ENCODE measurements around the gene VWA5B1. TPM values are rescaled to one million over a fixed set of nuclear protein-coding genes. Genes with fewer than 3 reads are reported as not detected.

The VWA5B1 gene
- total RNA-seq, 3 donors from 2014 or later: not detected

- Mint-ChIP-seq H3K9me3 (no peaks in the 10 kb centered on the region), H3K36me3 (ENCODE audit: insufficient read depth) (no peaks in the 10 kb centered on the region), H3K27me3 (ENCODE audit: low read depth) (peaks cover 57% of the 10 kb centered on the region), H3K4me1 (ENCODE audit: low read depth) (no peaks in the 10 kb centered on the region), H3K4me3 (no peak overlapping the region)
- ATAC-seq: no peak
- DNase-seq: no peak
These were observed 110.8 kb downstream of the VWA5B1 start for GRCh38 chr1:20401405-20402010.

GRCh38 chr1:20402585-20403422, 112.1 kb downstream of the VWA5B1 start:
- DNase-seq (no peak), ATAC-seq (no peak)
- H3K27me3 Mint-ChIP-seq (ENCODE audit: low read depth): peaks cover 57% of the 10 kb centered on the region
- H3K36me3 Mint-ChIP-seq (ENCODE audit: insufficient read depth): no peaks in the 10 kb centered on the region
- no peaks in the 10 kb centered on the region for H3K4me1 Mint-ChIP-seq (ENCODE audit: low read depth)
- no peaks in the 10 kb centered on the region for H3K9me3 Mint-ChIP-seq
- H3K4me3 Mint-ChIP-seq: no peak overlapping the region

- Mint-ChIP-seq H3K4me1 (ENCODE audit: low read depth) (no peaks in the 10 kb centered on the region), H3K4me3 (no peak overlapping the region), H3K27me3 (ENCODE audit: low read depth) (peaks cover 56% of the 10 kb centered on the region), H3K36me3 (ENCODE audit: insufficient read depth) (no peaks in the 10 kb centered on the region), H3K9me3 (no peaks in the 10 kb centered on the region)
- no peak for DNase-seq
- ATAC-seq: no peak
These were observed 112.9 kb downstream of the VWA5B1 start for GRCh38 chr1:20403423-20404145.

- no peak for DNase-seq
- Mint-ChIP-seq H3K9me3 (no peaks in the 10 kb centered on the region), H3K27me3 (ENCODE audit: low read depth) (peaks cover 49% of the 10 kb centered on the region), H3K4me3 (no peak overlapping the region), H3K36me3 (ENCODE audit: insufficient read depth) (no peaks in the 10 kb centered on the region), H3K4me1 (ENCODE audit: low read depth) (no peaks in the 10 kb centered on the region)
- ATAC-seq: no peak
These were observed 113.8 kb downstream of the VWA5B1 start for GRCh38 chr1:20404466-20404865.

Other genes with a start within 250 kb of the VWA5B1 start
- not detected for gene PLA2G5, start 220.7 kb upstream of the VWA5B1 start, total RNA-seq
- gene PLA2G2D, start 171.3 kb upstream of the VWA5B1 start, total RNA-seq: not detected
- gene PLA2G2F, start 151.6 kb upstream of the VWA5B1 start, total RNA-seq: not detected
- gene UBXN10, start 104.8 kb upstream of the VWA5B1 start, total RNA-seq: under 1 TPM; 0.18 to 0.50 (median 0.33) TPM
- gene PLA2G2C, start 104.4 kb upstream of the VWA5B1 start, total RNA-seq: not detected
- 1 to 10 TPM; 1.3 to 1.6 (median 1.5) TPM for gene CAMK2N1, start 195.3 kb downstream of the VWA5B1 start, total RNA-seq
- 10 to 100 TPM; 21.6 to 25.0 (median 24.2) TPM for gene MUL1, start 217.3 kb downstream of the VWA5B1 start, total RNA-seq